ENCODE data around the gene PHOX2B.

The PHOX2B gene

DNA sequence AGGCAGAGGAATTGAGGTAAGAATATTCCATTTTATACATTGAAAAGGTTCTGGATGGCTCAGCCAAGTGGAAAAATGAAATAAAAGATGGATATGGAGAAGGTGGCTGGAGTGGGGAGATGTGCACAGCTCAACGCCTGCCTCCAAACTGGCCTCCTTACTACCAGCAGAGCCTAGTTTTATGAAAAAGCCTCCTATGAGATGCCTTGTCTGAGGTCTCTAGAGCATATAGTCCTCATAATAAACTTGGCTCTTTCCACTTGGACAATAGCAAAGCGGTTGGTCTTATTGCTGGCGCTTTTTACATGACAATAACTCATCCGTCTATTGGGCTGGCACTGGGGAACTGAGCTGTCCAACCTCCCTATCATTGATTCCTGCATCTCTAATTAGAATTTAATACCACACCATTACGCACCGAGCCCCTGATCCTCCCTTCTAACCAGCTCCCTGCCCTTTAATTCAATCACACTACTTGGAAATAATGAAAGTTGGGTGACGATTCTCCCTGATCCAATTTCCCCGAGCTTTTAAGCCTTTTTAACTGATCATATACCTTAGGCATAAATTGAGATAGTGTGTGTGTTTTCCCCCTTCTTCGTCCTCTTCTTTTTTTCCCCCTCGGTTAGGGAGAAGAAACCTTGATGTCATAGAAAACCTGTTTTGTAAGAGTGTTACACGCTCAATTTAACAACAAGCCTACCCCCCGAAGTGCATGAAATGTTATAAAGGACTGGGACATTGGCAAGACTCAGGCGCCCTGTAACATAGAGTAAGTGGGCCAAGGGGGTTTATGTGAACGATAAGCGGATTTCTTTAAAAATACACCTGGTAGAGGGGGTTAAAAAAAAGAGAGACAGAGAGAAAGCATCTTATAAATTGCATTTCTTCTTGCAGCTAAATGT, at the start of gene PHOX2B:
PHOX2B (minus strand) TSS at position 155 of the 905 bp plus-strand sequence; CDS start at position 40, 115 bp downstream.
- no peak for DNase-seq
- TF ChIP-seq POLR2A (IDR thresholded peaks at IDR 0.05; ENCODE audit: low read length) (no peak), GATA1 (IDR thresholded peaks at IDR 0.05; ENCODE audit: low read depth, low read length) (no peak)

DNA sequence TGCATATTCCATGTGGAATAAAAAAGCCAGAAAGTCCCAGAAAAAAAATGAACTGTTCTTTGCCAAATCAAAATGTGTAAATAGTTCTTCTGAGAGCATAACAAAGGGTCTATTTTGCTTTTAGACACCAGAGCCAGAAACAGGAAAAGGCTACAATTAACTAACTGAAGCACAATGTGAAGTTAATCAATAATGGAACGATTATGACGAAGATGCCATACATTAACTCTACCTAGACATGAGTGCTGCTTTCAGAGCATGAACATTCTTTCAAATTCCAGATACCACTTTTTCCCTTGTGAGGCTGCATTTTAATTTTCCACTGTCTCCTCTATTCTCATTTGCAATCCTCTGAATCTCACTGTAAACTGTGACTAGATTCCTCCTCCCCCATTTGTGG, 48.7 kb upstream of the PHOX2B start:
- DNase-seq, result no peak
- TF ChIP-seq GATA1 (IDR thresholded peaks at IDR 0.05; ENCODE audit: low read depth, low read length) (no peak), POLR2A (IDR thresholded peaks at IDR 0.05; ENCODE audit: low read length) (no peak)

DNA sequence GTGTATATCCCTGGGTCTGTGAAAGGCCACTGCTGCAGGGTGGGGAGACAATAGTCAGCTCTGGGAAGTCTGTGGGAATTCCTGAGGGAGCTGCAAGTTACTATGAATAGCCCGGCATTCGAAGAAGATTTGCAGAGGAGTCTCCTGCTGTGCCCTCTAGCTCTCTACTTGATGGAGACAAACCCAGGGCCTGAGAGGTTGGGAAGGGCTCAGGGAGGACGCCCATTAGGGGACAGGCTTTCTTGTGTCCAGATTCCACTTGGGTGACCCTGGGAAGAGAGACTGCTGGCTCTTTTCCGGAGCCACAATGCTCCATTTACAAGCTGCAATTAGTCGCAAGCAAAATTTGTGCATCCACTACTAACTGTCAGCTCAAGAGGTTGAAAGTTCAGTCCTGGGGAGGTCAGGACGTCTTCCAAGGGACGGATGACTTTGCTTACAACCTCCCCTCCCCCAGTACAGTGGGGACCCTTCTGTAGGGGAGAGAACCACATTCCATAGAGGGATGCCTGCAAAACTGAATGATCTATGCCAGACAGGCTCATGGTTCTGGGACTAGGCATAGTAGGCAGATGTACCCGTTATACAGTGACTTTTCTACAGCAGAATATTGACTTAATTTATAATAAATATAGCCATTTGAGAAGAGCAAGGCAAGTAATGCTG, 48.2 kb upstream of the PHOX2B start:
- no peak for TF ChIP-seq GATA1 (IDR thresholded peaks at IDR 0.05; ENCODE audit: low read depth, low read length)
- no peak for TF ChIP-seq POLR2A (IDR thresholded peaks at IDR 0.05; ENCODE audit: low read length)
- DNase-seq, result no peak

DNA sequence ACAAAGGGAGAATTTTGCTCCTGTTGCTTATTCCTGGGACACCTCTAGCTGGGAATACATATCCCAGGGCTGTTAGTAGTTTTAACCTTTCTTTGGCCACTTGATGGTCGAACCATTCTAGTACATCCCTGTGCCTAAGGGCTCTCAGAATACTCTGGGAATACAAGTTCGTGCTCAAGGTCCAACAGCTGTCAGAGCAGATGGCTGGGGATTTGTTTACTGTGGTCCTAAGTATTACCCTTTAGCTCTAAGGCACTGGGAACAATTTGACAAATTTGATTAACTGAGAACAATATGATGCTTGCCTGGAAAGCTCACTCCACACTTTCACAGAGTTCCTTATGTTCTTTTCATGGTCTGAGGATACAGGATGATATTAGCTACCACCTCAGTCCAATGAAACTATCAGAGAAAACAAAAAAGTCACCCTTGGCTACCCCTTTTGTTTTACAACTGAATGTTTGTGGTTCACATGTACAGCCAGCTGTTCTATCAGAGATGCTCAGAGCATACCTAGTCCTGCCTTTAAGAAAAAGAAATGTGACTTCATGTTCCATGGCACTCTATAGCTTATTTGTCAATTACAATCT, 47.4 kb upstream of the PHOX2B start:
- DNase-seq, result no peak
- no peak for TF ChIP-seq POLR2A (IDR thresholded peaks at IDR 0.05; ENCODE audit: low read length)
- no peak for TF ChIP-seq GATA1 (IDR thresholded peaks at IDR 0.05; ENCODE audit: low read depth, low read length)

DNA sequence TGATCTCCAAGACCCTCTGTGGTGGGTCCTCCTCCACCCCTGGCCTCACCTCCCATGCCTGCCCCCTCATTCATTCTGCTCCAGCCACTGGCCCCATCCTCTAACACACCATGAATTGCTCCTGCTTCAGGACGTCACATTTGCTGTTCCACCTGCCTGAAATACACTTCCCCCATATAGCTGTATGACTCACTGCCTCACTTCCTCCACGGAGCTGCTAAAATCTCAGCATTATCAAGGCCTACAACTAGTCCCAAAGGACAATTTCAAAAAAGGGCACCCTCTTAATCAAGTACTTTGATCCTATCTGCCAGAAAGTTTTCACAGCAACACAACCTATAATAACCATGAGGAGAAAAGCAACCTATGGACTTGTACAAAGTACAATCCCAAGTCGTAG, 43.6 kb upstream of the PHOX2B start:
- DNase-seq, result no peak
- TF ChIP-seq GATA1 (IDR thresholded peaks at IDR 0.05; ENCODE audit: low read depth, low read length) (no peak), POLR2A (IDR thresholded peaks at IDR 0.05; ENCODE audit: low read length) (no peak)

DNA sequence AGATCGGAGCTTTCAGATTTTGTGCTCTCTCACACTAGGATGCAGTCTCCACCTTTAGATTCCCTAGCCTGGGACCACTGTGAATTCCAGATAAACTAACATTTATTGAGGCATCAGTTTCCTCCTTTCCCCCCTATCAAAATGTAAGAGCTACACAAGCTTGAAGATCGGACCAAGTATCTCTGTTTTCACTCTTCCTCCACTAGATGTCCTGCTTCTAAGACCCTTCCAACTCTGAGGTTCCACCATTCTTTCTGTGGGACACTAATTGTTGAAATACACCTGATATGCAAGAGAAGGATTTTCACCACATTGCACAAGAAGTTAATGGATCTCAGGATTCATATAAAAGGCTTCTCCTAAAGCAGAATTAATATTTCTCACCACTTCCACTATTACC, 43.0 kb upstream of the PHOX2B start:
- DNase-seq, result no peak
- no peak for TF ChIP-seq GATA1 (IDR thresholded peaks at IDR 0.05; ENCODE audit: low read depth, low read length)
- TF ChIP-seq POLR2A (IDR thresholded peaks at IDR 0.05; ENCODE audit: low read length), result no peak

DNA sequence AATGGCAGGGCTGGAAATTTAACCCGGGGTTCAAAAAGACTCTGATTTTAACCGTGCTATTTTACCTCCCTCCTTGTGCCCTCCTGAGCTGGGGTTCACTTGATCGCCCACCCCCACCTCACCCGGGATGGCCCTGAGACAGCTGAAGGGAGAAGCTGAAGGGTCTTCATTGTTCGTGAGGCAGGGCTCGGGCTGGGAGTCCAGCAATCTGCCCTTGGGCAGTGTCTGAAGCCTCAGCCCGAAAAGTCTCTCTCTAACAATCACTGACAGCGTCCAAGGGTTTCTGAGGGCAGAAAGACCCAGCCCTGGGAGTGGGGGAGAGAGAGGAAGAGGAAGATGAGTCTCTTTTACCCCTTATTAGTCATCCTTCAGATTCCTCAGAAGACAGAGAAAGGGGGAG, 39.4 kb upstream of the PHOX2B start:
- TF ChIP-seq GATA1 (IDR thresholded peaks at IDR 0.05; ENCODE audit: low read depth, low read length) (no peak), POLR2A (IDR thresholded peaks at IDR 0.05; ENCODE audit: low read length) (no peak)

DNA sequence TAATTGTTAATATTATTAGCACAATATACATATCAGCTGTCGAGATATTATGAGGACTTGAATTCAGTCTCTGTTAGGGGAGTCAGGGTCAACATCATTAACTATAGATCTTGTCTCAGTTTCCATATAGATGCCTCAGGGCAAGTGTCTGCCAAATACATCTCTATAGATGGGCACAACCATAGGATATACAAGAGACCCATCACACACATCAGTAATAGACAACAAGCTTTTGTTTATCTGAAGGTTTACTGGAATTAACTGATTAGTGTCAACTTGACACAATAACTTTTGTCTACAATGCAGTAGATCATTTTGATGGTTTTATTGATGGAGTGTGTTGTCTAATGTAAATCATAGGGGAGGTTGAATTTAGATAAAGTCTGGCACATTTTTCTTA, 37.1 kb upstream of the PHOX2B start:
- DNase-seq, result no peak
- TF ChIP-seq GATA1 (IDR thresholded peaks at IDR 0.05; ENCODE audit: low read depth, low read length), result no peak
- TF ChIP-seq POLR2A (IDR thresholded peaks at IDR 0.05; ENCODE audit: low read length), result no peak

More for the DNA sequence above, 39.4 kb upstream of the PHOX2B start:
- DNase-seq, result no peak

DNA sequence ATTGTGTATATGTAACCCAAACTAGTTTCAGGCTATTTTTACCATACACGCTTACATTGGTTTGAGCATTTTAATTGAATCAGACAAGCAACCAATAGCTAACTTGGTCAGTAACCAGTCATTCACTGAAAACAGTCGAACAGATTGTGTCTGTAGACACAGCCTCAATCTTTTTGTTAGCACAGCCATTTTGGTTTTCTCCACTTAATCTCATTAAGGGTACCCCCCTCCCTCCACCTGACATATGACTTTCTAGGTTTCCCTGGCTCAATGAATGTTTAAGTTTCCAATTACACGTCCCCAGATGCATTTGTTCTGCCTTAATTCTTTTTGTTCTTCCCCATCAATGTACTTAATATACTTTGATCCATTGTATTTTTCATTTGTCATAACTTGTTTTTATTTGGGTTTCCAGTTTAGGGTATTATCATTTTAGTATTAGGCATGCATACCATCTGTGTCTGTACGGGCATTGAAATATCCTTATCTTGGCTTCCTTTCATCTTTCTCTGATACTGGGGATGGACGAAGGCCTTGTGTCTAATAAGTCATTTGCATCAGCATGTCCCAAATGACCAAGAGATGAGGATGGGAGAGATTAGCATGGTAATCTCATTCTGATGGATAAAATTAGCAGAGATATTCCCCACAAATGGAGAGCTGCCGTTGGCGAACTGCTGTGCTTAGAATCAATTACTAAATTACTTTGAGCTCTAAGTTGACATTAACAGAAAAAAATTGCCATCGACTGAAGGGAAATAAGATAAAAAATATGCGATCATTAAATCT, 35.9 kb upstream of the PHOX2B start:
- DNase-seq, result no peak
- TF ChIP-seq GATA1 (IDR thresholded peaks at IDR 0.05; ENCODE audit: low read depth, low read length), result no peak
- TF ChIP-seq POLR2A (IDR thresholded peaks at IDR 0.05; ENCODE audit: low read length), result no peak

DNA sequence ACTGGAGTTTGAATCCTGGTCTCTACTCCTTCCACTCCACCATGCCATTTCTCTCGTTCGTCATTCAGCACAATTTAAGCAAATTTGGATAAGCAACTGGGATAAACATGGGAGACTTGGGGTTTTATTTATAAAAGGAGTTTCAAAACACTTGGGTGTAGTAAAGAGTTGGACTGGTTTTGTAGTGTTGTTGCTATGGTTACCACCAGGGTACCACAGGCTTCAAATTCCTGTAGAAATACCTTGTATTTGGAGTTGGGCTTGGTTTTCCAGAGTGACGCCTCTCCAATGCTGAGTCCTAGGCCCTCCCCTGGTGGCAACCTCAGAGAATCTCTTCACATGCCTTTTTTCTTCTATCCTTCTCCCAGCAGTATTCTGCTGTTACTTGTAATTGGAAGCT, 27.9 kb upstream of the PHOX2B start:
- no peak for TF ChIP-seq POLR2A (IDR thresholded peaks at IDR 0.05; ENCODE audit: low read length)
- TF ChIP-seq GATA1 (IDR thresholded peaks at IDR 0.05; ENCODE audit: low read depth, low read length), result no peak
- no peak for DNase-seq

DNA sequence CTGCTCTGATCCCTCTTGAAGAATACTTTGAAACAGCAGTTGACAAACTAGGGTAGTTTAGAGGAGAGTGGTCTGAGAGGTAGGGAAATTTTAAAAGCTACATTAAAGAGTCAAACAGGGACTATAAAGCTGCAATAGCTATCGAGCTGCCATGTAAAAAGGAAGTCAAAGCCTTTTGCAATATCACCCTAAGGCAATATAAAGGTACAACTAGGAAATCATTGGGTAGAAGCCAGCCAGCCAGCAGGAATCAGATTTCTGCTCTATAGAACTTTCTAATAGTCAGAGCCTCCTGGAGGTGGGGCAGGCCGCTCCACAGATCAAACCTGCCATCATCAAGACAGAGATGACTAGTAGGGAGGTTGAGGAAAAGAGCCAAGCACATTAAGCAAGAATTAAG, 15.2 kb upstream of the PHOX2B start:
- no peak for TF ChIP-seq GATA1 (IDR thresholded peaks at IDR 0.05; ENCODE audit: low read depth, low read length)
- no peak for TF ChIP-seq POLR2A (IDR thresholded peaks at IDR 0.05; ENCODE audit: low read length)

DNA sequence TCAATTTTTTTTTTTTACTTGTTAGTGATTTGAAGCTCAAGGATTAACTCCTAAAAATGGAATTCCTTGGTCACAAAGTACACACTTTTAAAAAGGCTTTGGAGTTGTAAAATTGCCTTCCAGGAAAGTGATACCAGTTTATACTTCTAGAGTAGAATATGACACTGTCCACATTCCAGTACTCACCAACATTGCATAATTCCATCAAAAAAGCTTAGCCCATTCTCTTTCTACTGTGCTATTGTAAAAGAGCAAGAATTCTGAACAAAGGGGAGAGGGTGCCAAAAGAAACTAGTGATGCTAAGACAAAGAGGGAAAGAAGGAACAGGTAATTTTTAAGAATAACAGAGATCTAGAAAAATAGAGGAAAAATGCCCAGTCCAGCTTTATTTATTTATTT, 10.4 kb upstream of the PHOX2B start:
- TF ChIP-seq POLR2A (IDR thresholded peaks at IDR 0.05; ENCODE audit: low read length) (no peak), GATA1 (IDR thresholded peaks at IDR 0.05; ENCODE audit: low read depth, low read length) (no peak)
- DNase-seq, result no peak

More for the DNA sequence above, 15.2 kb upstream of the PHOX2B start:
- DNase-seq, result no peak

DNA sequence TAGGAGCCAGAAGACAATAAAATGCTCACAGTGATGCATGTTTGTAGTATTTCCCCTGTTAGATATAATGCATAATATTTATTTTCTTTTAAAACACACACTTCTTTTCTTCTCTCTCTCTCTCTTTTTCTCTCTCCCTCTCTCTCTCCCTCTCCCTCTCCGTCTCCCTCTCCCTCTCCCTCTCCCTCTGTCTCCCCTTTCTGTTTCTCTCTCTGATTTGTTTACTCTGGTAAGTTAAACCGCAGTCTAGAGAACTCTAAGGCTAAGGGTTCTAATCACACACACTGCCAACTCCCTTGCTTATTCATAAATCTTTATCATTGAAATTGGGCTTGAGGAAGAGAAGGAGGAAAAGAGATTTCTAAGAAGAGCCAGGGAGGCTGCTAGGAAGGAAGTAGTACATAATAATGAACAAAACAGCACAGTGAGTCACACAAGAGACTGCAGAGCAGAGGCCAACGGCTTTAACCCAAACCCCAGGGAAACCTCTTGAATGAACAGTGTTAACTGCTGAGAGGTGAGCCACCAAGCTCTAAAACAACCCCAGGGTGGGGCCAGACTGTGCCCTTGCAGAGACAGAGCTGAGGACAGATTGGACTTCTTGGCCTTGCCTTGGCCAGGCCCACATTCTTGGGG, 9.1 kb upstream of the PHOX2B start:
- TF ChIP-seq GATA1 (IDR thresholded peaks at IDR 0.05; ENCODE audit: low read depth, low read length), result no peak
- no peak for TF ChIP-seq POLR2A (IDR thresholded peaks at IDR 0.05; ENCODE audit: low read length)
- no peak for DNase-seq

All from erythroblast (primary cell).